Measurements from ENCODE around the gene DPEP3.
A peak's percentile ranks its signal among the peaks of the same experiment; 100 is the strongest.

Gene DPEP3

DNA sequence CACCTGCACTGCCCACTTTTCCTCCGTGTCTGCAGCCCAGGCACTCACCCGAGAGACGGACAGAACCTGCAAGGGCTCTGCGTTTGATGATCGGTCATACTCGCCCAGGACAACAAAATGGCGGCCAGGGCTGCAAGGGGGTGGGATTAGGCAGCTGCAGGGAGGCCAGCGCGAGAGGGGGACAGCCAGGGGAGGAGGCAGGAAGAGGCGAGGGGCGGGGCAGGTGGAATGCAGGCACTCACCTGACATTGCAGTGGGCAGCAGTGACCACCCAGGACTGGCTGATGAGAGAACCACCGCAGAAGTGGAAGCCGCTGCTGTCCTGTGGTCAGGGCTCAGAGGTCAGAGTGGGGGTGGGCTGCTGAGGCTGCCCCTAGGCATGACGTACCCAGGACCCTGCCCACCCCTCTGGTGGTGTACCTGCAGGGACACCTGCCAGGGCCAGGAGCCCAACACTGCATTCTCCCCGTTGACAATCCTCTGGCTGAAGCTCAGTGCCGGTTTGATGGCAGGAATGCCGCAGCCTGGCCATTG lies 49.6 kb downstream of the DPEP3 start:
- DNase-seq (ENCODE audit: low read depth in 2 of 2): no peak

DNA sequence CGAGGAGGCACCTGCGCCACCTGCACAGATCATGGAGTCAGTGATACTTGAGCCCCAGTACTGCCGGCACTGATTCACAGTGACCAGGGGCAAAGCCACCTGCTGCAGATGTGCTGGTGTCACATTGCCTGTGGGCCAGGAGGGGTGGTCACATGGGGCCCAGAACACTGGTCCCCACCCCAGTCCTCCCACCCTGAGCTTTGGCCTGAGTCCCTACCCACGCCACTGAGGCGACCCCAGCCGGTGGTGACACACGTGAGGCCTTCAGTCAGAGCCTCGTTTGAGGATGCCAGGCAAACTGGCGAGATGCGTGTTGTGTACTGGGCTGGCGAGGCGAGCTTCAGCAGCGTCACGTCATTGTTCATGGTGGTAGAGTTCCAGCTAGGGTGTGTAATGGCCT lies 50.1 kb downstream of the DPEP3 start:
- no peak for DNase-seq (ENCODE audit: low read depth in 2 of 2)

DNA sequence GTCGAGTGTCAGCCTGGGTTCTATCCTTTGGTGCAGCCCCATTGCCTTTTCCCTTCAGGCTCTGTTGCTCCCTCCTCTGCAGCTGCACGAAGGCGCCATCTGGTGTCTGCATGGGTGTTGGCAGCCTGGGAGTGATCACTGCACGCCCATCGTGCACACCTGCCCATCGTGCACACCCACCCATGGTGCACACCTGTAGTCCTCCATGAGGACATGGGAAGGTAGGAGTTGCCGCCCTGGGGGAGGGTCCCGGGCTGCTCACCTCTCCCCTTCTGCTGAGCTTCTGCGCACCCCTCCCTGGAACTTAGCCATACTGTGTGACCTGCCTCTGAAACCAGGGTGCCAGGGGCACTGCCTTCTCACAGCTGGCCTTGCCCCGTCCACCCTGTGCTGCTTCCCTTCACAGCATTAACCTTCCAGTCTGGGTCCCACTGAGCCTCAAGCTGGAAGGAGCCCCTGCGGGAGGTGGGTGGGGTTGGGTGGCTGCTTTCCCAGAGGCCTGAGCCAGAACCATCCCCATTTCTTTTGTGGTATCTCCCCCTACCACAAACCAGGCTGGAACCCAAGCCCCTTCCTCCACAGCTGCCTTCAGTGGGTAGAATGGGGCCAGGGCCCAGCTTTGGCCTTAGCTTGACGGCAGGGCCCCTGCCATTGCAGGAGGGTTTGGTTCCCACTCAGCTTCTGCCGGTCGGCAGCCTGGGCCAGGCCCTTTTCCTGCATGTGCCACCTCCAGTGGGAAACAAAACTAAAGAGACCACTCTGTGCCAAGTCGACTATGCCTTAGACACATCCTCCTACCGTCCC lies 51.5 kb downstream of the DPEP3 start:
- peak; percentile 36 to 55 for DNase-seq (ENCODE audit: low read depth in 2 of 2)

DNA sequence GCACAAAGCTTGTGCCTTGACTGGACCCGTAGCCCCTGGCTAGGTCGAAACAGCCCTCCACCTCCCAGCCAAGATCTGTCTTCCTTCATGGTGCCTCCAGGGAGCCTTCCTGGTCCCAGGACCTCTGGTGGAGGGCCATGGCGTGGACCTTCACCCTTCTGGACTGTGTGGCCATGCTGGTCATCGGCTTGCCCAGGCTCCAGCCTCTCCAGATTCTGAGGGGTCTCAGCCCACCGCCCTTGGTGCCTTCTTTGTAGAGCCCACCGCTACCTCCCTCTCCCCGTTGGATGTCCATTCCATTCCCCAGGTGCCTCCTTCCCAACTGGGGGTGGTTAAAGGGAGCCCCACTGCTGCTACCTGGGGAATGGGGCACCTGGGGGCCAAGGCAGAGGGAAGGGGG lies 52.2 kb downstream of the DPEP3 start:
- DNase-seq (ENCODE audit: low read depth in 2 of 2): no peak

DNA sequence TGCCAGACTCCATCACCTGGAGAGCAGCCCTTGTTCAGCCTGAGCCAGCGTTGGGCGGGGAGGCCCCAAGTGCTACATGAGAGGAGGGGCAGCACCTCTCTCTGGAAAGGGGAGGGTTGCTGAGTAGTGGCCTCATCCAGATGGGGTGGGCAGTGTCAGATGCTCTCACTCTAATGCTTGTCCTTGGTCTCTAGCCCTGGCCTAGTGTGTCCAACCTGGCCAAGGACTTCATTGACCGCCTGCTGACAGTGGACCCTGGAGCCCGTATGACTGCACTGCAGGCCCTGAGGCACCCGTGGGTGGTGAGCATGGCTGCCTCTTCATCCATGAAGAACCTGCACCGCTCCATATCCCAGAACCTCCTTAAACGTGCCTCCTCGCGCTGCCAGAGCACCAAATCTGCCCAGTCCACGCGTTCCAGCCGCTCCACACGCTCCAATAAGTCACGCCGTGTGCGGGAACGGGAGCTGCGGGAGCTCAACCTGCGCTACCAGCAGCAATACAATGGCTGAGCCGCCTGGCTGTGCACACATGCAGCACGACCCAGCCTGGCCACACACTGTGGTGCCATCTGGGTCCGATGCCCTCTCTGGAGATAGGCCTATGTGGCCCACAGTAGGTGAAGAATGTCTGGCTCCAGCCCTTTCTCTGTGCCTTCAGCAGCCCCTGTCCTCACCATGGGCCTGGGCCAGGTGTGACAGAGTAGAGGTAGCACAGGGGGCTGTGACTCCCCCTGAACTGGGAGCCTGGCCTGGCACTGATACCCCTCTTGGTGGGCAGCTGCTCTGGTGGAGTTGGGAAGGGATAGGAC lies 53.0 kb downstream of the DPEP3 start:
- DNase-seq (ENCODE audit: low read depth in 2 of 2): no peak

DNA sequence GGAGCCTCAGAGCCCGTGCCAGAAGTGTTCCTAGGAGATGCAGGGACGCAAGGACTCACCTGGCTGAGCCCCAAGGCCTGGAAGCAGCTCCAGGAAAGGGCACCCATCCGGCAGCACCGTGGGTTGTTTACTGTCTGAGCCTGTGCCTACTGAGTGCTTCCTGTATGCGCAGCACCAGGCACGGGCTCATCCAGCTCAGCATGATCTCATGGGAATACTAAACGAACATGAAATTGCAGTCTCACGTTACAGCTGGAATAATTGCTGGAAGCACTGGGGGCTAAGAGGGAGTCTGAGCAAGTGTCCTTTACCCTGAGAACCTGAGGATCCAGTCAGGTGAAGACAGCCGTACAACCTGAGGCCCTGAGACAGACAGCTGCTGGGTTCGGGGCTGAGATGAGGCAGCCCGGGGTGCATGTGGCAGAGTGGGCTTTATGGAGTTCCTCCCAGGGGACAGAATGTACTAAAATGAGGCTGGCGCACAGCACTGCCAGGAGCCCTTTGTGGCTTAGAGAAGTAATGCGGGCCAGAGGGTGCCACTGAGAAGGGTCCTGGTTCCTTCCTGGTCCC lies 54.0 kb downstream of the DPEP3 start:
- DNase-seq (ENCODE audit: low read depth in 2 of 2): no peak

Measured in stimulated activated CD8-positive, alpha-beta memory T cell treated with anti-CD3 and anti-CD28 coated beads, Interleukin-15, amount 100 ng/mL, for 4 hours (primary cell).